HG02884 (cell line): ENCODE results near the gene TMEM131L.
"Not testable (repeated sequence)": the region's sequence is repeated elsewhere in the genome, so short reads cannot be mapped to it uniquely, and the experiment has no call there.

ENCODE experiments used
- ATAC-seq: cut with Tn5 transposase; IDR thresholded peaks from one replicate; pipeline ENCODE4 v1.9.1; 2021; ENCODE audit warnings: mild to moderate bottlenecking, moderate library complexity; ENCODE audit not compliant: unreplicated experiment

TMEM131L gene

GRCh38 chr4:153609070-153609469, 142.9 kb downstream of the TMEM131L start:
- not testable (repeated sequence) for ATAC-seq

- ATAC-seq, result no peak
Observed at GRCh38 chr4:153610623-153611376, 144.6 kb downstream of the TMEM131L start.

GRCh38 chr4:153611679-153612078, 145.5 kb downstream of the TMEM131L start:
- no peak for ATAC-seq

- ATAC-seq, result no peak
Observed at GRCh38 chr4:153612878-153613277, 146.7 kb downstream of the TMEM131L start.

- no peak for ATAC-seq
Observed at GRCh38 chr4:153616006-153616555, 149.9 kb downstream of the TMEM131L start.

DNA sequence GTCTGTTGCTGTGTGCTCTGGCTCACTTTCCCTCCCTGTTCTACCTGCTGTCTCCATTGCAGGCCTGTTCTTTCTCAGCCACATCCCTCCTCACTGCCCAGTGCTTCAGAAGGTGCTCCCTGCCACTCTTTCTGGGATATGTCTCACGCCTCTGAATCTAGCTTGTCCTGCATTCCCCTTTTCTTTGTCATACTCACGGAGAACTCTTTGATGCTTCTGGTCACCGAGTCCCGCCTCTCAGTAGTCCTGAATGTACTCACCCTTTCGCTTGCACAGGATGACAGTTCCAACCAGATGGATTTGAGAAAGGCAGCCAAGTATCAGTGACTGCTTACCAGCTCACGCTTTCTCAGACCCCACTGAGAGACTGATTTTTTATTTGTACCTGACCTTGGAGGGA, 152.7 kb downstream of the TMEM131L start:
- no peak for ATAC-seq

- ATAC-seq, result no peak
Observed at GRCh38 chr4:153619811-153620210, 153.7 kb downstream of the TMEM131L start.

DNA sequence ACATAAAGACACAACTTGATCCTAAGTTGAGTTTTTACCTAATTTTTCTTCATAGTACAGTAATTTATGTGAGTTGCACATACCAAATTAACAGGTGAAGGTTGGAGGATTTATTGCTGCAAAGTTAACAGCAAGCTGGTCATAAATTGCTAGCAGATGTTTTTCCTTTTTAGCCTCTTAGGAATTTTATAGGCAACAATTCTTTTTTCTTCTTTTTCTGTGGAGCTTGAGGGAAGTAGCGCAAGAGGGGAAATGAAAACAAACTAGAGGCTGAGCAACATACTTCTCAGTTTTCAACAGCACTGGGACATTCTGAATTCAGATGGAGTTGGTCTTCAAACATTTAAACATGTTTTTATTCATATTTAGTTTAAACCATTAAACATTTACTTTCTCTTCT, 154.2 kb downstream of the TMEM131L start:
- no peak for ATAC-seq

DNA sequence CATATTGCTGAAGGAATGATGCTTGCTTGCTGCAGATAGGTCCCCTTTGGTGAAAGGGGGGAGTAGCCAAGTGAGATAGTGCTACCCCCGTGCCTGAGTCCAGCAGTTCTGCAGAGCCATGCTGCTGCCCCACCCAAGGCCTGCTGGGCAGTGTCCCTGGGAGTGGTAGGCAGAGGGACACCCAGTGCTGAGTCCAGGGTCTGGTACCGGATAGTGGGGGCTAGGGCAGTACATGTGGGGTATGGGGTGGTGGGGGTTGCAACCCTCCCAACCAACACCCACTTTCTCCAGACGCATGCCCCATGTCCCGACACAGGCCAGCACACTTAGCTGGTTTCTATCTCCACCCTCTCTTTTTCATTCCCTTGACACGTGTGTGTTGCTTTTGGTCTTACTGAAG, 155.9 kb downstream of the TMEM131L start:
- ATAC-seq, result no peak

- no peak for ATAC-seq
Observed at GRCh38 chr4:153622778-153623240, 156.6 kb downstream of the TMEM131L start.

DNA sequence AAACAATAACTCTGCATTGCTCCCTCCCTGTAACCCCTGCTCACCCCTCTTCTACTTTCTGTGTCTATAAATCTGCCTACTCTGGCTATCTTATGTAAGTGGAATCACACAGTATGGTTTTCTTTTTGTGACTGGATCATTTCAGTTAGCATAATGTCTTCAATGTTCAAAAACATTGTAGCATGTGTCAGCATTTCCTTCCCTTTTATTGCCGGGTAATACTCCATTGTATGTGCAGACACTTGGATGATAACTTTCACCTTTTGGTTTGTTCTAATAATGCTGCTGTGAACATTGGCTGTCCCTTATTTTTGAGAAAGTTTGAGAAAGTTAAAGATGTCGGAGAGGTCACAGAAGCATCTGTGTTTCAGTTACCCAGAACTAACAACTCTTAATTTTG, 157.3 kb downstream of the TMEM131L start:
- no peak for ATAC-seq

DNA sequence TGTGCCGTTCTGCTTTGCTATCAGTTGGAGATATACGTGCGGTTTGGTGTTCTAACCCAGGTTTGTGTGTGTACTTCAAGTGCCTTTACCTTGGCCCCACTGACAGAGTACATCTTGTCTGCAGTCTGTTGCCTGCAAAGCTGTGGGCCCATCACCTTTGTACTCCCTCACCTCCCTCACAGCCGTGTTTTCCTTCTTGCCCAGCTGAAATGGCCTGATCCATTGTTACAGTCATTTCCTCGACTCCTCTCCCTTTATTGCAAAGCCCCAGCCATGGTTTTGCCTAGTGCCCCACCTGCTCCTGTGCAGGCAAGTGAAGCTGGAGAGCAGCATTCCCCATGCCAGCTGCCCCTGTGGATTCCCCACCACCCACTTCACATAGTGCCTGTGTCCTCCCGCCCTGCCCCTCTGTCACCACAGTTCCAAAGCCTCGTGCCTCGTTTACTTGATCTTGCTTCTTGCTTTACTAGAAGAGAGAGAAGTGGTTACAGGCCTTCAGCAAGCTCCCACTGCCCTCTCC, 162.7 kb downstream of the TMEM131L start:
- no peak for ATAC-seq

- no peak for ATAC-seq
Observed at GRCh38 chr4:153629776-153630175, 163.6 kb downstream of the TMEM131L start.

DNA sequence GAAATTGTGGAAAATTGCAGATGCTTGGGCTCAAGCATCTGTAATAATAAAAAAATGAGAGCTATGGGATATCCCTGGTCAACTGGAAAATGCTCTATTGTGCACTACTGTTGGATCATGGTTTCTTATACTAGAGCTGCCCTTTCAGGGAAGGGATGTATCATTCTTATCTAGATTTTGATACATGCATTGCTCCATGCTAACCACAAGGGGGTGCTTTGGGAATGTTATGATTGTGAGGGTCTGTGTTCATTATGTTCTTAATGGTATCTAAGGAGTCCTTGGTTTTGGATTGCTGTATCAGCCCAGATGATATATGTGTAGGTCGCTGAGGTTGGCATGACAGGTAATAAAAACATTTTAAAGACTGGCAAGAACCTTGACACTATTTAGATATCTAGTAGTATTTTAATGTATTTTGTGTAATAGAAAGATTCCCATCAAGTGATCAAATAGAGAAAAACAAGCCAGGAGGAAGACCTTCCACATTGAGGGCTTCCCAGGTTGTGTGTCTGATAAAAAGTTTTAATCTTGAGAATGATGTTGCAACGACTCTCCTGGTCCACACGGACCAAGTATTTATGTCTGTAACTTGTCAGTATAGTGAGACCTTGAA, 168.7 kb downstream of the TMEM131L start:
- no peak for ATAC-seq

DNA sequence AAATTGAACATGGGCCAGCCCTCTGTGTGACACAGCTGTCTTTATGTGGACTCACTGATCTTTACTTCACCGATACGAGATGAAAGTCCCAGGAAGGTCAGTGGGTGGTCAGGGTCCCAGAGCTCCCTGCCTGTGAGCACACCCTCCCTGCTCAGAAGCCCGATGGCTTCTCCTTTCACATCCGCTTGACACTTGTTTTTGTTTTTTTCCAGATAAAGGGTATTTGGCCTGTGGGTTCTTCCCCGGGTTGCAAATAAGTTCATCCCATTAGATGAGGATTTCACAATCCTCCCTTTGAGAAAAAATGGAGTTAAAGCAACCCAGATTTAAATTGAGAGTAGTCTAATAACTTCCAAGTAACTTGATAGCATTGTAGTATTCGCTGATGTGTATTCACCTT, 169.7 kb downstream of the TMEM131L start:
- no peak for ATAC-seq

GRCh38 chr4:153637201-153637600, 171.0 kb downstream of the TMEM131L start:
- no peak for ATAC-seq

GRCh38 chr4:153638011-153638410, 171.9 kb downstream of the TMEM131L start:
- no peak for ATAC-seq

DNA sequence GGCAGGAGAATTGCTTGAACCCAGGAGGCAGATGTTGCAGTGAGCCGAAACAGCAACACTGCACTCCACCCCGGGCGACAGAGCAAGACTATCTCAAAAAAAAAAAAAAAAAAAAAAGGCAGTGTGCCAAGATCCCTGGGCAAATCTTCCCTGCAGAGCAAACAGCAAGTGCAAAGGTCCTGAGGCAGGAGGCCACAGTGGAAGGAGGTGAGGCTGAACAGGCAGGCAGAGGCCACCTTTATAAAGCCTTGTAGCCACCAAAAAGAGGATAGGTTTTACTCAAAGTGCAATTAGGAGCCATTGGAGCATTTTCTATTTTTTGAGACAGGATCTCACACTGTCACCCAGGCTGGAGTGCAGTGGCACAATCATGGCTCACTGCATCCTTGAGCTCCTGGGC, 172.8 kb downstream of the TMEM131L start:
- no peak for ATAC-seq

- no peak for ATAC-seq
Observed at GRCh38 chr4:153639833-153640802, 174.0 kb downstream of the TMEM131L start.

DNA sequence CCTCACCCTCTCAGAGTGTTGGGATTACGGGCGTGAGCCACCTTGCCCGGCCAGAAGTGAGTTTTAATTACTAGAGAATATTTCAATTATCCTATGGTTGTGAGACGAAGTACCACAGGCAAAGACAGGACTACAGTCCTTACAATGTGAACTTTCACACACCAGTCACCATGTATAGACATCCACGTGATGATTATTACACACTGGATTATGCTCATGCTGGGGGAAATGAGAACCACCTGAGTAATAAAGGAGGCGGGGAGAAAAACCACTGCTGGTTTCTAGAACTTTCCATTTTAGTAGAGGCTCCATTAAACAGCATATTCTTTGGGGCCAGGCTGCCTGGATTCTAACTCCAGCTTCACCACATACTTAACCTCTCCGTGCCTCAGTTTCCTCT, 175.4 kb downstream of the TMEM131L start:
- no peak for ATAC-seq
